HCT116 (cell line): ENCODE data around the gene NEDD4. TPM values are rescaled to one million over a fixed set of nuclear protein-coding genes. Genes with fewer than 3 reads are reported as not detected.

Experiments
- ATAC-seq: fragments of 200-7000 bp; cut with Tn5 transposase; 2 replicates; pipeline ENCODE4 v1.9.1; 2020; ENCODE audit warnings: mild to moderate bottlenecking, moderate library complexity
- BruUV-seq: library from RNA; stranded (reverse); fragments of 400-500 nt; replicated peaks from 2 replicates; lab custom pipeline; 2021; lab: Mats Ljungman, UMichigan
- CTCF ChIA-PET: fragments of 300-600 bp; sonication (Branson Sonifier 250); formaldehyde crosslinking; loops from one replicate; lab custom pipeline; 2021; ENCODE audit warnings: antibody characterized with exemption; lab: Charles Lee
- POLR2A ChIA-PET: fragments of 300-600, 350-600 bp; sonication (Branson Sonifier 250); formaldehyde crosslinking; loops from one replicate; lab custom pipeline; 2021; ENCODE audit warnings: antibody characterized with exemption; lab: Charles Lee
- RAD21 ChIA-PET, 2 experiments: fragments of 300-600 bp; sonication (Branson Sonifier 250); formaldehyde crosslinking; loops; one replicate each; lab custom pipeline; 2023; ENCODE audit warnings: low total read pairs in 2 of 2; ENCODE audit not compliant: uncharacterized antibody in 2 of 2, unreplicated experiment in 2 of 2, low non-redundant PET in 1 of 2; lab: Charles Lee
- DNase-seq: peaks from one replicate; pipeline ENCODE4 v3.0.0-alpha.2; 2010; ENCODE audit warnings: low read depth, low spot score
- H2AFZ ChIP-seq: fragments of 200-600 bp; shearing (Covaris generic), sonication (generic); 2 replicates; pipeline ENCODE4 v1.6.1; 2017; ENCODE audit warnings: low read depth, mixed run types, mixed read lengths, antibody characterized with exemption, low read length; ENCODE audit not compliant: poor library complexity, severe bottlenecking
- H3K27ac ChIP-seq: 2 replicates; pipeline ENCODE4 v1.5.1; 2012; ENCODE audit warnings: low read depth, low read length
- H3K27me3 ChIP-seq: fragments of 200-600 bp; sonication (generic); 2 replicates; pipeline ENCODE4 v1.6.1; 2016; ENCODE audit warnings: mixed run types, low read length, mixed read lengths; ENCODE audit not compliant: insufficient read depth
- H3K36me3 ChIP-seq, 2 experiments: fragments of 200-500 bp in 1 of 2; fragments of 200-600 bp in 1 of 2; sonication (Bioruptor generic) in 1 of 2; sonication (generic) in 1 of 2; 2 replicates each; pipeline versions ENCODE4 v1.5.1 to v1.6.1; 2014 to 2016; ENCODE audit warnings: low read length in 2 of 2, inconsistent platforms in 1 of 2, mixed read lengths in 1 of 2, mixed run types in 1 of 2; ENCODE audit not compliant: insufficient read depth in 2 of 2, control insufficient read depth in 1 of 2
- H3K4me1 ChIP-seq, 2 experiments: fragments of 200-600 bp in 1 of 2; sonication (generic) in 1 of 2; 2 replicates each; pipeline versions ENCODE4 v1.5.1 to v1.6.1; 2012 to 2017; ENCODE audit warnings: low read length in 2 of 2, inconsistent platforms in 1 of 2, mild to moderate bottlenecking in 1 of 2, mixed read lengths in 1 of 2, mixed run types in 1 of 2, moderate library complexity in 1 of 2; ENCODE audit not compliant: insufficient read depth in 2 of 2, control insufficient read depth in 1 of 2
- H3K4me2 ChIP-seq: fragments of 200-600 bp; sonication (generic); 2 replicates; pipeline ENCODE4 v1.6.1; 2017; ENCODE audit warnings: mixed run types, low read length, mixed read lengths
- H3K4me3 ChIP-seq, 2 experiments: fragments of 200-600 bp in 1 of 2; sonication (generic) in 1 of 2; replicated peaks in 1 of 2; 2 replicates each; pipeline ENCODE4 v1.5.1; 2011 to 2016; ENCODE audit warnings: low read length in 2 of 2, control low read depth in 1 of 2, low read depth in 1 of 2, mild to moderate bottlenecking in 1 of 2, mixed read lengths in 1 of 2, mixed run types in 1 of 2
- H3K79me2 ChIP-seq: fragments of 200-600 bp; sonication (generic); 2 replicates; pipeline ENCODE4 v1.6.1; 2017; ENCODE audit warnings: mild to moderate bottlenecking, mixed run types, low read length, moderate library complexity, mixed read lengths; ENCODE audit not compliant: insufficient read depth
- H3K9ac ChIP-seq: fragments of 200-600 bp; sonication (generic); 2 replicates; pipeline ENCODE4 v1.6.1; 2016; ENCODE audit warnings: low read length, mixed read lengths
- H3K9me2 ChIP-seq: fragments of 200-600 bp; sonication (generic), shearing (Covaris generic); 2 replicates; pipeline ENCODE4 v1.6.1; 2017; ENCODE audit warnings: mixed run types, mild to moderate bottlenecking, moderate library complexity; ENCODE audit not compliant: insufficient read depth
- H3K9me3 ChIP-seq, 2 experiments: fragments of 200-500 bp in 1 of 2; fragments of 200-600 bp in 1 of 2; sonication (Bioruptor generic) in 1 of 2; sonication (generic) in 1 of 2; 2 replicates each; pipeline ENCODE4 v1.6.1; 2014 to 2017; ENCODE audit warnings: low read length in 2 of 2, mixed read lengths in 2 of 2, inconsistent platforms in 1 of 2, low read depth in 1 of 2, mild to moderate bottlenecking in 1 of 2, mixed run types in 1 of 2, moderate library complexity in 1 of 2; ENCODE audit not compliant: control insufficient read depth in 1 of 2, insufficient read depth in 1 of 2
- H4K20me1 ChIP-seq: fragments of 200-600 bp; sonication (generic), shearing (Covaris generic); 2 replicates; pipeline ENCODE4 v1.6.1; 2017; ENCODE audit warnings: mixed run types, mild to moderate bottlenecking, moderate library complexity; ENCODE audit not compliant: insufficient read depth
- CEBPB ChIP-seq: IDR thresholded peaks from 2 replicates; pipeline ENCODE4 v1.6.1; 2012; ENCODE audit warnings: low read depth
- ELF1 ChIP-seq: IDR thresholded peaks from 2 replicates; pipeline ENCODE4 v1.6.1; 2012; ENCODE audit warnings: low read depth, borderline replicate concordance
- EZH2 ChIP-seq: fragments of 200-600 bp; sonication (generic); IDR thresholded peaks from 2 replicates; pipeline ENCODE4 v1.6.1; 2017; ENCODE audit warnings: antibody characterized with exemption, mixed run types
- EZH2phosphoT487 ChIP-seq: fragments of 200-600 bp; IDR thresholded peaks from 2 replicates; pipeline ENCODE4 v1.6.1; 2018; ENCODE audit warnings: antibody characterized with exemption, borderline replicate concordance
- FOSL1 ChIP-seq: IDR thresholded peaks from 2 replicates; pipeline ENCODE4 v1.6.1; 2012; ENCODE audit warnings: low read depth
- POLR2A ChIP-seq: IDR thresholded peaks from 2 replicates; pipeline ENCODE4 v1.7.0; 2011; ENCODE audit warnings: borderline replicate concordance; ENCODE audit not compliant: insufficient read depth, insufficient read length; ENCODE audit errors: extremely low read depth
- TCF7L2 ChIP-seq: IDR thresholded peaks from 2 replicates; pipeline ENCODE4 v1.7.0; 2011; ENCODE audit warnings: borderline replicate concordance, inconsistent platforms; ENCODE audit not compliant: insufficient read depth, insufficient read length; ENCODE audit errors: extremely low read depth
- YY1 ChIP-seq: IDR thresholded peaks from 2 replicates; pipeline ENCODE4 v1.6.1; 2011; ENCODE audit warnings: low read length, low read depth, moderate library complexity, mild to moderate bottlenecking; ENCODE audit not compliant: insufficient replicate concordance; ENCODE audit errors: extremely low read depth
- intact Hi-C: fragments of 100-400 bp; cut with micrococcal nuclease; formaldehyde crosslinking; loops from 2 replicates; pipeline ENCODE4 v1.10.0; 2022
- total RNA-seq: library from RNA; stranded (reverse); gene quantifications from one replicate; pipeline ENCODE4 v1.2.1, GENCODE V29; 2021; ENCODE audit not compliant: unreplicated experiment
- TF ChIP-seq, protein P1 (sequence below), 3 experiments: fragments of 200-600 bp in 1 of 3; sonication (generic) in 1 of 3; IDR thresholded peaks in 2 of 3; conservative IDR thresholded peaks in 1 of 3; 2 replicates each; pipeline ENCODE4 v1.5.1; 2012 to 2017; ENCODE audit warnings: low read depth in 2 of 3, low read length in 2 of 3, antibody characterized with exemption in 1 of 3, borderline replicate concordance in 1 of 3, control low read depth in 1 of 3, mild to moderate bottlenecking in 1 of 3, mixed read lengths in 1 of 3, mixed run types in 1 of 3, moderate library complexity in 1 of 3; ENCODE audit not compliant: insufficient read depth in 1 of 3
- TF ChIP-seq, protein P2 (sequence below): IDR thresholded peaks from 2 replicates; pipeline ENCODE4 v1.6.1; 2011; ENCODE audit warnings: mild to moderate bottlenecking, low read length, moderate library complexity; ENCODE audit not compliant: insufficient replicate concordance; ENCODE audit errors: extremely low read depth
- TF ChIP-seq, protein P3 (sequence below): IDR thresholded peaks from 2 replicates; pipeline ENCODE4 v1.6.1; 2012
- TF ChIP-seq, protein P4 (sequence below): IDR thresholded peaks from 2 replicates; pipeline ENCODE4 v1.6.1; 2012

Gene NEDD4
- total RNA-seq, 1 experiment from 2014 or later: 13.7 TPM

DNA sequence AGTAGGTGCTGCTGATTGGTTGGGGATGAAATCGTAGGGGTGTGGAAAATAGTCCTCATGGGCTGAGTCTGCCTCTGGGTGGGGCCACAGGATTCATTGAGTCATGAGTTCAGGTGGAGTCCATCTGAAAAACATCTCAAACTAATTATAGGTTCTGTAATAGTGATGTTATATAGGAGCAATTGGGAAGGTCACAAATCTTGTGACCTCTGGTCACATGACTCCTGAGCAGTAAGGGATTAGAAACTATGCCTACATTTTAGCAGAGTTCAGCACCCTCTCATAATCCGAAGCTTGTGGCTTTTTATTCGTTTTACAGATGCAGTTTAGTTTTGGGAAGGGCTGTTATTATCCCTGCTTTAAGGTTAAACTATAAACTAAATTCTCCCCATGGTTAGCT, 22.9 kb upstream of the NEDD4 start (continued):
- TF ChIP-seq, protein P1, sequence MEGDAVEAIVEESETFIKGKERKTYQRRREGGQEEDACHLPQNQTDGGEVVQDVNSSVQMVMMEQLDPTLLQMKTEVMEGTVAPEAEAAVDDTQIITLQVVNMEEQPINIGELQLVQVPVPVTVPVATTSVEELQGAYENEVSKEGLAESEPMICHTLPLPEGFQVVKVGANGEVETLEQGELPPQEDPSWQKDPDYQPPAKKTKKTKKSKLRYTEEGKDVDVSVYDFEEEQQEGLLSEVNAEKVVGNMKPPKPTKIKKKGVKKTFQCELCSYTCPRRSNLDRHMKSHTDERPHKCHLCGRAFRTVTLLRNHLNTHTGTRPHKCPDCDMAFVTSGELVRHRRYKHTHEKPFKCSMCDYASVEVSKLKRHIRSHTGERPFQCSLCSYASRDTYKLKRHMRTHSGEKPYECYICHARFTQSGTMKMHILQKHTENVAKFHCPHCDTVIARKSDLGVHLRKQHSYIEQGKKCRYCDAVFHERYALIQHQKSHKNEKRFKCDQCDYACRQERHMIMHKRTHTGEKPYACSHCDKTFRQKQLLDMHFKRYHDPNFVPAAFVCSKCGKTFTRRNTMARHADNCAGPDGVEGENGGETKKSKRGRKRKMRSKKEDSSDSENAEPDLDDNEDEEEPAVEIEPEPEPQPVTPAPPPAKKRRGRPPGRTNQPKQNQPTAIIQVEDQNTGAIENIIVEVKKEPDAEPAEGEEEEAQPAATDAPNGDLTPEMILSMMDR (IDR thresholded peaks at IDR 0.05 in 2 of 3, conservative IDR thresholded peaks at IDR 0.05 in 1 of 3; ENCODE audit: borderline replicate concordance in 1 of 3, insufficient read depth in 1 of 3, low read depth in 2 of 3, low read length in 2 of 3): no peak
- TF ChIP-seq, protein P2, sequence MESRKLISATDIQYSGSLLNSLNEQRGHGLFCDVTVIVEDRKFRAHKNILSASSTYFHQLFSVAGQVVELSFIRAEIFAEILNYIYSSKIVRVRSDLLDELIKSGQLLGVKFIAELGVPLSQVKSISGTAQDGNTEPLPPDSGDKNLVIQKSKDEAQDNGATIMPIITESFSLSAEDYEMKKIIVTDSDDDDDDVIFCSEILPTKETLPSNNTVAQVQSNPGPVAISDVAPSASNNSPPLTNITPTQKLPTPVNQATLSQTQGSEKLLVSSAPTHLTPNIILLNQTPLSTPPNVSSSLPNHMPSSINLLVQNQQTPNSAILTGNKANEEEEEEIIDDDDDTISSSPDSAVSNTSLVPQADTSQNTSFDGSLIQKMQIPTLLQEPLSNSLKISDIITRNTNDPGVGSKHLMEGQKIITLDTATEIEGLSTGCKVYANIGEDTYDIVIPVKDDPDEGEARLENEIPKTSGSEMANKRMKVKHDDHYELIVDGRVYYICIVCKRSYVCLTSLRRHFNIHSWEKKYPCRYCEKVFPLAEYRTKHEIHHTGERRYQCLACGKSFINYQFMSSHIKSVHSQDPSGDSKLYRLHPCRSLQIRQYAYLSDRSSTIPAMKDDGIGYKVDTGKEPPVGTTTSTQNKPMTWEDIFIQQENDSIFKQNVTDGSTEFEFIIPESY: no peak
- TF ChIP-seq EZH2phosphoT487: no peak
- no peak for TF ChIP-seq YY1
- TF ChIP-seq ELF1: no peak
- no peak for TF ChIP-seq POLR2A
- TF ChIP-seq, protein P3, sequence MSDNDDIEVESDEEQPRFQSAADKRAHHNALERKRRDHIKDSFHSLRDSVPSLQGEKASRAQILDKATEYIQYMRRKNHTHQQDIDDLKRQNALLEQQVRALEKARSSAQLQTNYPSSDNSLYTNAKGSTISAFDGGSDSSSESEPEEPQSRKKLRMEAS: no peak
- TF ChIP-seq EZH2: no peak
- TF ChIP-seq TCF7L2: no peak

DNA sequence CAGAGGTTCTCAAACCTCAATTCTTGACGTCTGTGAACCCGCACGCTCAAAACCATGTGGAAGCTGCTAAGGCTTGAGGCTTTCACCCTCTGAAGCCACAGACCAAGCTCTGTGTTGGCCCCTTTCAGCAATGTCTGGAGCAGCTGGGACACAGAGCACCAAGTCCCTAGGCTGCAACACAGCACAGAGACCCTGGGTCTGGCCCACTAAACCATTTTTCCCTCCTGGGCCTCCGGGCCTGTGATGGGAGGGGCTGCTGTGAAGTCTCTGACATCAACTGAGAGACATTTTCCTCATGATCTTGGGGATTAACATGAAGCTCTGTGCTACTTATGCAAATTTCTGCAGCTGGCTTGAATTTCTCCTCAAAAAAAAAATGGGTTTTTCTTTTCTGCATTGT, 21.3 kb upstream of the NEDD4 start:
- H3K4me1 ChIP-seq: peaks cover 2 to 9% of the 10 kb centered on the region in 2 experiments; a peak in 2 of 4 replicates
- H3K9me3 ChIP-seq: no peaks in the 10 kb centered on the region; a peak in 1 of 4 replicates
- TF ChIP-seq, protein P4, sequence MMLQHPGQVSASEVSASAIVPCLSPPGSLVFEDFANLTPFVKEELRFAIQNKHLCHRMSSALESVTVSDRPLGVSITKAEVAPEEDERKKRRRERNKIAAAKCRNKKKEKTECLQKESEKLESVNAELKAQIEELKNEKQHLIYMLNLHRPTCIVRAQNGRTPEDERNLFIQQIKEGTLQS: no peak
- TF ChIP-seq, protein P1 (IDR thresholded peaks at IDR 0.05 in 2 of 3, conservative IDR thresholded peaks at IDR 0.05 in 1 of 3; ENCODE audit: borderline replicate concordance in 1 of 3, insufficient read depth in 1 of 3, low read depth in 2 of 3, low read length in 2 of 3): no peak
- TF ChIP-seq FOSL1 (no peak), POLR2A (no peak), ELF1 (no peak), CEBPB (no peak)
- DNase-seq (no peak), ATAC-seq (no peak)
- H3K27ac ChIP-seq: no peak overlapping the region
- no peaks in the 10 kb centered on the region for H3K9me2 ChIP-seq
- H3K4me2 ChIP-seq: no peak overlapping the region
- H4K20me1 ChIP-seq: no peaks in the 10 kb centered on the region
- BruUV-seq: no TSS peak
- H3K9ac ChIP-seq: no peak overlapping the region
- CTCF ChIA-PET: no interaction called here
- H2AFZ ChIP-seq: no peak overlapping the region
- POLR2A ChIA-PET: interaction anchor here (0.5 kb wide), 1 partner anchor 8 kb away, joined by 3 read pairs; no protein-coding TSS in a partner anchor
- H3K36me3 ChIP-seq: no peaks in the 10 kb centered on the region
- RAD21 ChIA-PET: no interaction called here
- no peak overlapping the region for H3K4me3 ChIP-seq
- no peaks in the 10 kb centered on the region for H3K79me2 ChIP-seq
- intact Hi-C loops: no loop called here
- no peaks in the 10 kb centered on the region for H3K27me3 ChIP-seq
